AG04450 (cell line): Measurements from ENCODE around the gene IL24. TPM values are rescaled to one million over a fixed set of nuclear protein-coding genes. Genes with fewer than 3 reads are reported as not detected.

Source experiments
- CTCF ChIA-PET: fragments of 300-600, 350-600 bp; formaldehyde crosslinking; extraction: SDS; loops from one replicate; lab custom pipeline; 2022; ENCODE audit warnings: antibody characterized with exemption, inconsistent platforms; lab: Charles Lee
- POLR2A ChIA-PET: fragments of 350-600 bp; formaldehyde crosslinking; extraction: SDS; loops from one replicate; lab custom pipeline; 2021; ENCODE audit warnings: antibody characterized with exemption, inconsistent platforms; lab: Yijun Ruan, JAX
- DNase-seq: peaks from one replicate; pipeline ENCODE4 v3.0.0-alpha.2; 2011; ENCODE audit warnings: low read depth, low spot score
- H3K27ac ChIP-seq: one replicate; pipeline ENCODE4 v1.5.1; 2012; ENCODE audit warnings: low read depth, low read length, control low read depth
- H3K27me3 ChIP-seq: one replicate; pipeline ENCODE4 v1.6.0; 2012; ENCODE audit warnings: low read length; ENCODE audit not compliant: control insufficient read depth, insufficient read depth
- H3K4me3 ChIP-seq: 2 replicates; pipeline ENCODE4 v1.5.1; 2011; ENCODE audit warnings: mild to moderate bottlenecking, low read depth, low read length, control low read depth
- H3K9me3 ChIP-seq: 2 replicates; pipeline ENCODE4 v1.5.1; 2012; ENCODE audit warnings: low read length; ENCODE audit not compliant: control insufficient read depth, insufficient read depth
- polyA plus RNA-seq: library from polyadenylated mRNA; depleted of rRNA; stranded (reverse); fragments of >200 nt; gene quantifications from 2 replicates; pipeline ENCODE4 v1.2.3, GENCODE V29; 2011
- TF ChIP-seq, protein P1 (sequence below): IDR thresholded peaks from 2 replicates; pipeline ENCODE4 v1.5.1; 2011; ENCODE audit warnings: low read depth, low read length, control low read depth, inconsistent platforms

Gene IL24
- polyA plus RNA-seq, 1 experiment, result 0.73 TPM

DNA sequence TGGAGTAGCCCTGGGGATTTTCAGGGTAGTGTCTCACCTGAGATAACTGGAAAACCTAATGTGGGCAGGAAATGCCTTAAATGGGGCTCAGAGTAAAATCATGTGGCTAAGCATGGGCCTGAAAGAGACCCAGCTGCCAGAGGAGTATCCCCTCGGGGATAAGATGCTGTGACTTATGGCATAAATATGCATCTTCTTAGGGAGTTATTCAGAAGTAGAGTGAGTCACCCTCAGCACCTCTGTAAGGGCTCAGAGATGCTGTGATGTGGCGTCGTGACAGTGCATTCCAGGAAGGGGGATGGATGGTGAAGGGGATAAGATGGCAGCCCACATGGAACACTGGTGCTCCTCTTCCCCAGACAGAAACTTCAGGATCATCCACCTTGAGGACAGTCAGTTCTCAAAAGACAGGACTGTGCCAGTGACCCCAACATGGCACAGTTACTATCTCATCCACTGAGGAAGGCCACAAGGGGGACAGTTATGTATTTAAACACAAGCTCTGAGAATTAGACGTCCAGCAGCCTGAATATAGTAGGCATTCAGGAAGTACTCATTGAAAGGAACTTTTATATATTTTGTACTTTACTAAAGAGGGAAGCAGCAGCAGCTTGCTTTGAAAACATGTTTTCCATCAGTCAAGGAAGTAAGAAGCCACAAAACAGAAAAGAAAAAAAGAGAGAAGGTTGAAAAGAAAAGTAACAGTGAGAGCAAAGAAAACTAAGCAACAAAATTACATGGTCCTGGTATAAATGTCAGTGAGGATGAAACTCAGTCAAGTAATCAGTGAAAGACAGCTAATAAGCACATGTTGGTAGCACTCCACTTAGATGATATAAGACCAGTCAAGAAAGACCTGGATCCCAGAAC, 8.3 kb downstream of the IL24 start:
- Histone ChIP-seq H3K27ac (peak overlapping the region; percentile 68), H3K27me3 (no peaks in the 10 kb centered on the region), H3K4me3 (no peak overlapping the region), H3K9me3 (peaks cover 8% of the 10 kb centered on the region; the same call in 1 of the 2 replicates)
- POLR2A ChIA-PET, result no interaction called here
- CTCF ChIA-PET, result interaction anchor here (0.8 to 4.9 kb wide), 7 partner anchors 27 to 275 kb away, joined by 3 to 50 read pairs (median 4); partner anchors contain the start of gene IL20
- DNase-seq, result peak; percentile 77
- TF ChIP-seq, protein P1, sequence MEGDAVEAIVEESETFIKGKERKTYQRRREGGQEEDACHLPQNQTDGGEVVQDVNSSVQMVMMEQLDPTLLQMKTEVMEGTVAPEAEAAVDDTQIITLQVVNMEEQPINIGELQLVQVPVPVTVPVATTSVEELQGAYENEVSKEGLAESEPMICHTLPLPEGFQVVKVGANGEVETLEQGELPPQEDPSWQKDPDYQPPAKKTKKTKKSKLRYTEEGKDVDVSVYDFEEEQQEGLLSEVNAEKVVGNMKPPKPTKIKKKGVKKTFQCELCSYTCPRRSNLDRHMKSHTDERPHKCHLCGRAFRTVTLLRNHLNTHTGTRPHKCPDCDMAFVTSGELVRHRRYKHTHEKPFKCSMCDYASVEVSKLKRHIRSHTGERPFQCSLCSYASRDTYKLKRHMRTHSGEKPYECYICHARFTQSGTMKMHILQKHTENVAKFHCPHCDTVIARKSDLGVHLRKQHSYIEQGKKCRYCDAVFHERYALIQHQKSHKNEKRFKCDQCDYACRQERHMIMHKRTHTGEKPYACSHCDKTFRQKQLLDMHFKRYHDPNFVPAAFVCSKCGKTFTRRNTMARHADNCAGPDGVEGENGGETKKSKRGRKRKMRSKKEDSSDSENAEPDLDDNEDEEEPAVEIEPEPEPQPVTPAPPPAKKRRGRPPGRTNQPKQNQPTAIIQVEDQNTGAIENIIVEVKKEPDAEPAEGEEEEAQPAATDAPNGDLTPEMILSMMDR, result no peak

DNA sequence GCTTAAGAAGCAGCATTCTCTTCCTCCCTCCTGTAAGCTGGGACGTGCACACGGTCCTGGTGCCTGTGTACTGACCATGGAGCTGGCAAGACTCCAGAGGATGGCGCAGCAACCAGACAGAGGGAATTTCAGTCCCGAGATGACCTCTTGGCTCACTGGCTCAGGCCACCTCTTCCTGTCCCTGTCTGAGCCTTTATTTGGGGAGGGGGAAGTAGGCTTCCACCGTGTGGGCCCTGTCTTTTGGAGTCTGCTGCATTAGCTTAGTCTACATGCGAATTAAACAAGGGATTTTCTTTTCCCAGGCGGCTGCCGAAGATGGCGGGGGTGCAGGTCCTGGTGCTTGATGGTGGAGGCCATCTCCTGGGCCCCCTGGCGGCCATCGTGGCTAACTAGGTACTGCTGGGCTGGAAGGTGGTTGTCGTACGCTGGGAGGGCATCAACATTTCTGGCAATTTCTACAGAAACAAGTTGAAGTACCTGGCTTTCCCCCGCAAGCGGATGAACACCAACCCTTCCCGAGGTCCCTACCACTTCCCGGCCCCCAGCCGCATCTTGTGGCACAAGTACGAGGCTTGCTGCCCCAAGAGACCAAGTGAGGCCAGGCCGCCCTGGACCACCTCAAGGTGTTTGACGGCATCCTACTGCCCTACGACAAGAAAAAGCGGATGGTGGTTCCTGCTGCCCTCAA, 10.2 kb downstream of the IL24 start:
- Histone ChIP-seq H3K4me3 (no peak overlapping the region), H3K9me3 (peaks cover 8% of the 10 kb centered on the region; the same call in 1 of the 2 replicates), H3K27me3 (no peaks in the 10 kb centered on the region), H3K27ac (no peak overlapping the region)
- TF ChIP-seq, protein P1, result peak; percentile 19
- POLR2A ChIA-PET, result interaction anchor here (0.6 to 1.0 kb wide), 2 partner anchors 12 to 37 kb away, joined by 5 read pairs; no protein-coding TSS in a partner anchor
- CTCF ChIA-PET, result interaction anchor here (0.8 to 4.9 kb wide), 8 partner anchors 42 to 274 kb away, joined by 4 to 50 read pairs (median 8); partner anchors contain the start of gene IL20
- no peak for DNase-seq

DNA sequence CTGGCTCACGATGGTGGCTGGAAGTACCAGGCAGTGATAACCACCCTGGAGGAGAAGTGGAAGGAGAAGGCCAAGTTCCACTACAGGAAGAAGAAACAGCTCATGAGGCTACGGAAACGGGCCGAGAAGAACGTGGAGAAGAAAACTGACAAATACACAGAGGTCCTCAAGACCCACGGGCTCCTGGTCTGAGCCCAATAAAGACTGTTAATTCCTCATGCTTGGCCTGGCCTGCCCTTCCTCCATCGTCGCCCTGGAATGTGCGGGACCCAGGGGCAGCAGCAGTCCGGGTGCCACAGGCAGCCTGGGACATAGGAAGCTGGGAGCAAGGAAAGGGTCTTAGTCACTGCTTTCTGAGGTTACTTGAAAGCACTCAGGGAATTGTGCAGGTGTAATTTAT, 10.8 kb downstream of the IL24 start:
- TF ChIP-seq, protein P1, result no peak
- ChIA-PET POLR2A (interaction anchor here (1.0 kb wide), 1 partner anchor 12 kb away, joined by 5 read pairs; no protein-coding TSS in a partner anchor), CTCF (interaction anchor here (0.6 to 4.9 kb wide), 11 partner anchors 20 to 277 kb away, joined by 3 to 50 read pairs (median 7); partner anchors contain the start of gene IL20)
- H3K9me3 ChIP-seq, result peaks cover 8% of the 10 kb centered on the region; the same call in 1 of the 2 replicates
- no peak overlapping the region for H3K4me3 ChIP-seq
- DNase-seq, result no peak
- no peaks in the 10 kb centered on the region for H3K27me3 ChIP-seq
- no peak overlapping the region for H3K27ac ChIP-seq

DNA sequence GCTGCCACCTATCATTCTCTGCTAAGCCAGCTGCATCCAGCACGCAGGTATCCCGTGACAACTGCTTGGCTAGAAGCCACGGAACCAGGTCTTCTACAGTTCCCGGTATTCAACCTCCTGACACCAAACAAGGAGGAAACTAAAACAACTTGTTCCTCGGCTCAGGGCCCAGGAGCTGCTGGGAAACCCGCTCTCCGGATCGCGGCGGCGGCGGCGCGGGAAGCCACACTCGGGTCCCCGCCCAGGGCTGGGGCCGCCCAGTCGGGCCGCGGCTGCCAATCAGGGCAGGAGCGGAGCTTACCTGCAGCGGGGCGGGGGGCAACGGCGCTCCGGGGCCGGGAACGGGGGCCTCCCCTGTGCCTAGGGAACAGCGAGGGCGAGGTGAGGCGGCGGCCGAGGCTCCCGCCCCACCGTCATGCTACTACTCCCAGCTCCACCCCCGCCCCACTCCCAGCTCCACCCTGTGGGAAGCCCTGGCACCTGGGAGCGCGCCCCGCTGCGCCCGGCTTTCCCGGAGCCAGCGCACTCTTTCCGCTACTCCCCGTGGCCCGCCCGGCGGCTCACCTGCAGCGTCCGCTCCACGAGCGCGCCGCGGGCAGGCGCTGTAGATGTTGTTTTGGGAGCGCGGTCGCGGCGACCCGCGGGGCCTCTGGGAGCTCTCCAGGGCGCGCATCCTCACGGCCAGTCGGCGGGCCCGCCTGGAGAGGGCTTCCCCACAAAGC, 12.1 kb downstream of the IL24 start:
- TF ChIP-seq, protein P1, result no peak
- POLR2A ChIA-PET, result interaction anchor here (1.1 kb wide), 1 partner anchor 63 kb away, joined by 4 read pairs; no protein-coding TSS in a partner anchor
- Histone ChIP-seq H3K9me3 (peaks cover 8% of the 10 kb centered on the region; the same call in 1 of the 2 replicates), H3K27ac (no peak overlapping the region), H3K27me3 (peaks cover 6% of the 10 kb centered on the region), H3K4me3 (peak overlapping the region; percentile 58)
- CTCF ChIA-PET, result interaction anchor here (0.6 to 4.9 kb wide), 21 partner anchors 9 to 296 kb away, joined by 3 to 50 read pairs (median 5); partner anchors contain the start of gene IL20
- DNase-seq, result no peak
